ENCODE data around the gene NRXN3.

DNA sequence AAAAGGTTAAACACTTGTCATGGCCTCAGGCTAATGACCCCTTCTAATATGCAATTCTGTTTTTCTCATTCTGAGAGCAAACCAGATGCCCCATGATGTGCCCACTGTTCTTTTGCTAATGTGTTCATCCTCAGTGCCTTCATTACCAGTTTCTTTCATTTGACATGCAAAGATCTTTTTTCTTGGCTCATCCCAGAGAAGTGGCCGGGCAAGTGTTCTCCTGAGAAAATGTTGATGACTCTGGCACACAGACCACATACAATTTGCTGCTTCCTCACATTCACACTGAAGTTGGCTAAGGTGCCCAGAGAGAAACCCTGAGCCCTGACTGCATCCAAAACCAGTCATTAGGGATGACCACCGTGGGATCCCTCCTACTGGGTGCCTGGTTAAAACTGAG lies 1207.8 kb downstream of the NRXN3 start:
- TF ChIP-seq, protein P1, sequence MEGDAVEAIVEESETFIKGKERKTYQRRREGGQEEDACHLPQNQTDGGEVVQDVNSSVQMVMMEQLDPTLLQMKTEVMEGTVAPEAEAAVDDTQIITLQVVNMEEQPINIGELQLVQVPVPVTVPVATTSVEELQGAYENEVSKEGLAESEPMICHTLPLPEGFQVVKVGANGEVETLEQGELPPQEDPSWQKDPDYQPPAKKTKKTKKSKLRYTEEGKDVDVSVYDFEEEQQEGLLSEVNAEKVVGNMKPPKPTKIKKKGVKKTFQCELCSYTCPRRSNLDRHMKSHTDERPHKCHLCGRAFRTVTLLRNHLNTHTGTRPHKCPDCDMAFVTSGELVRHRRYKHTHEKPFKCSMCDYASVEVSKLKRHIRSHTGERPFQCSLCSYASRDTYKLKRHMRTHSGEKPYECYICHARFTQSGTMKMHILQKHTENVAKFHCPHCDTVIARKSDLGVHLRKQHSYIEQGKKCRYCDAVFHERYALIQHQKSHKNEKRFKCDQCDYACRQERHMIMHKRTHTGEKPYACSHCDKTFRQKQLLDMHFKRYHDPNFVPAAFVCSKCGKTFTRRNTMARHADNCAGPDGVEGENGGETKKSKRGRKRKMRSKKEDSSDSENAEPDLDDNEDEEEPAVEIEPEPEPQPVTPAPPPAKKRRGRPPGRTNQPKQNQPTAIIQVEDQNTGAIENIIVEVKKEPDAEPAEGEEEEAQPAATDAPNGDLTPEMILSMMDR (IDR thresholded peaks at IDR 0.05) = no peak
- TF ChIP-seq POLR2A (IDR thresholded peaks at IDR 0.05) = no peak

Measured in heart left ventricle (tissue), 13 donors.